Effector memory CD8-positive, alpha-beta T cell (primary cell): ENCODE data around the gene AIDA.
"Not testable (repeated sequence)": the region's sequence is repeated elsewhere in the genome, so short reads cannot be mapped to it uniquely, and the experiment has no call there.

Experiments used
- ATAC-seq: fragments of 150-1000 bp; cut with Tn5 transposase; replicated peaks from 2 replicates; pipeline ENCODE4 v1.10.0; 2021; ENCODE audit warnings: mild to moderate bottlenecking, moderate library complexity
- DNase-seq, 3 experiments: peaks; one replicate each; pipeline ENCODE4 v3.0.0; 2021
- H3K27ac Mint-ChIP-seq, 2 donors: one replicate each; pipeline ENCODE4 v1.8.0; 2022; ENCODE audit warnings: mild to moderate bottlenecking in 2 of 2, mixed read lengths in 2 of 2, moderate library complexity in 2 of 2
- H3K27me3 Mint-ChIP-seq, 2 donors: one replicate each; pipeline ENCODE4 v1.8.0; 2022; ENCODE audit warnings: mixed read lengths in 2 of 2
- H3K36me3 Mint-ChIP-seq: one replicate; pipeline ENCODE4 v1.8.0; 2022; ENCODE audit warnings: mild to moderate bottlenecking, moderate library complexity, mixed read lengths; ENCODE audit not compliant: insufficient read depth
- H3K4me1 Mint-ChIP-seq, 2 donors: one replicate each; pipeline ENCODE4 v1.8.0; 2022; ENCODE audit warnings: low read depth in 2 of 2, mixed read lengths in 2 of 2
- H3K4me3 Mint-ChIP-seq, 2 donors: one replicate each; pipeline ENCODE4 v1.8.0; 2022; ENCODE audit warnings: mild to moderate bottlenecking in 2 of 2, mixed read lengths in 2 of 2, moderate library complexity in 2 of 2
- H3K9me3 Mint-ChIP-seq, 2 donors: one replicate each; pipeline ENCODE4 v1.8.0; 2022; ENCODE audit warnings: mixed read lengths in 2 of 2

The AIDA gene

DNA sequence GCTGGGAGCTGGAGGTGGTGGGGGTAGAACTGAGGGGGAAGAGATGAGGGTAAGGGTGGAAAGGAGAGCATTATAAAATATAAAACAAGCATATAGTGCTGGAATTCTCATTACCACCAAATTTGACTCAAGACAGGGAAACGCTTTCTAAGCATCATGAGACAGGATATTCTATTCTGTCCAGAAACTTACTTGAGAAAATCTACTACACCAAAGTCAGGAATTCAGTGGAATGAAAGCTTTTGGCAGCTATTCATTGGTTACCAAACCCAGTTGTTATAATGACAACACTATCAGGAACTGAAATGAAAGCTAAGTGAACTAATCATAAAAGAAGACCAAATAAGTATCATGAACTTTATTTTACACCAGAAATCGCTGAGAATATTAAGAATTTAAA lies 14.5 kb downstream of the AIDA start:
- H3K9me3 Mint-ChIP-seq, result no peaks in the 10 kb centered on the region
- ATAC-seq (no peak), DNase-seq (no peak)
- H3K27me3 Mint-ChIP-seq, result no peaks in the 10 kb centered on the region
- peaks cover 52% of the 10 kb centered on the region for H3K36me3 Mint-ChIP-seq
- H3K4me1 Mint-ChIP-seq, result peaks cover 11 to 28% of the 10 kb centered on the region in 2 donors
- H3K4me3 Mint-ChIP-seq, result no peak overlapping the region
- H3K27ac Mint-ChIP-seq, result peak overlapping the region in 1 of 2 donors; percentile 26

GRCh38 chr1:222697203-222697602 lies 15.1 kb downstream of the AIDA start:
- ATAC-seq, result no peak
- H3K36me3 Mint-ChIP-seq, result peaks cover 46% of the 10 kb centered on the region
- no peak overlapping the region for H3K4me3 Mint-ChIP-seq
- H3K9me3 Mint-ChIP-seq, result no peaks in the 10 kb centered on the region
- no peak overlapping the region for H3K27ac Mint-ChIP-seq
- H3K27me3 Mint-ChIP-seq, result no peaks in the 10 kb centered on the region
- DNase-seq, result no peak
- H3K4me1 Mint-ChIP-seq, result peaks cover 11 to 28% of the 10 kb centered on the region in 2 donors

- H3K27ac Mint-ChIP-seq, result no peak overlapping the region
- ATAC-seq (no peak), DNase-seq (no peak)
- H3K27me3 Mint-ChIP-seq, result no peaks in the 10 kb centered on the region
- no peak overlapping the region for H3K4me3 Mint-ChIP-seq
- peaks cover 46% of the 10 kb centered on the region for H3K36me3 Mint-ChIP-seq
- peaks cover 11 to 28% of the 10 kb centered on the region in 2 donors for H3K4me1 Mint-ChIP-seq
- no peaks in the 10 kb centered on the region for H3K9me3 Mint-ChIP-seq
Measured at GRCh38 chr1:222696741-222697140, 15.6 kb downstream of the AIDA start.

DNA sequence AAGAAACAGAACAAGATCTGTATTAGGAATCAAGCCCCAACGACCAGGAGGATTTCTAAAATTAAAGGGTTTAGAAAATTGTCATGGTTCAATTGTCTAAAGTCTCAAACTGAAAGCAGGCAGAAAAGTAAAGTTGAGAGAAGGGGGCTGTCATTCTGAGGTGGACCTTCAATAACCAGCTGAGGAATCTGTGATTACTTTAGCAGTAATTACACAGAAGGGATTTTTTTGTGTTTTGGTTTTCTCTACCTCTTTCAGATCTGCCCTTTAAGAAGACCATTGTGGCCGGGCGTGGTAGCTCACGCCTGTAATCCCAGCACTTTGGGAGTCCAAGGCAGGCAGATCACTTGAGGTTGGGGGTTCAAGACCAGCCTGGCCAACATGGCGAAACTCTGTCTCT lies 17.4 kb downstream of the AIDA start:
- Mint-ChIP-seq H3K9me3 (no peaks in the 10 kb centered on the region), H3K27ac (peak overlapping the region in 1 of 2 donors; percentile 23), H3K4me1 (peaks cover 11 to 33% of the 10 kb centered on the region in 2 donors), H3K4me3 (no peak overlapping the region), H3K27me3 (no peaks in the 10 kb centered on the region), H3K36me3 (peaks cover 33% of the 10 kb centered on the region)
- ATAC-seq (no peak), DNase-seq (no peak)

GRCh38 chr1:222691016-222691415 lies 21.3 kb downstream of the AIDA start:
- H3K9me3 Mint-ChIP-seq, result no peaks in the 10 kb centered on the region
- H3K36me3 Mint-ChIP-seq, result peaks cover 22% of the 10 kb centered on the region
- peak overlapping the region; percentile 5 to 18 for H3K27ac Mint-ChIP-seq
- no peak for DNase-seq
- H3K27me3 Mint-ChIP-seq, result no peaks in the 10 kb centered on the region
- peaks cover 9 to 32% of the 10 kb centered on the region in 2 donors for H3K4me1 Mint-ChIP-seq
- no peak for ATAC-seq
- H3K4me3 Mint-ChIP-seq, result no peak overlapping the region

DNA sequence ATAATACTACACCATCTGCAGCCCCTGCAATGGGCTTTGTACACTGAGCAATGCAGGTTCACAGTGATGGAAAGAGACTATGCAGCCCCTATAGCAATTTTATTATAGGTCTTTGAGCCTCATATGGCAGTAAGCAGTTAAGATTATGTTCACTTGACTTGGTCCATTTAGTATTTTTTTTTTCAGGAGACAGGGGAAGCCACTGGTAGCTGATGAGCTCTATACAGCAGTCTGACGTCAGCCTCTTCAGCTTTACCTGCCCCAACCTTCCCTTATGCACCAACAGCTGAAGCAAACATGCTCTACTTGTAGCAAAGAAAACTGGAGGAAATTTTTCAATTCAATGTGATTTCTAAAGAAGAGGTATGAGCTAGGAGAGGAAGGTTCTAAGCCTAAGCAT lies 32.2 kb downstream of the AIDA start:
- Mint-ChIP-seq H3K9me3 (no peaks in the 10 kb centered on the region), H3K4me3 (no peak overlapping the region), H3K36me3 (peaks cover 29% of the 10 kb centered on the region), H3K4me1 (peaks cover 0 to 4% of the 10 kb centered on the region in 2 donors), H3K27me3 (no peaks in the 10 kb centered on the region), H3K27ac (no peak overlapping the region)
- no peak for ATAC-seq
- no peak for DNase-seq

DNA sequence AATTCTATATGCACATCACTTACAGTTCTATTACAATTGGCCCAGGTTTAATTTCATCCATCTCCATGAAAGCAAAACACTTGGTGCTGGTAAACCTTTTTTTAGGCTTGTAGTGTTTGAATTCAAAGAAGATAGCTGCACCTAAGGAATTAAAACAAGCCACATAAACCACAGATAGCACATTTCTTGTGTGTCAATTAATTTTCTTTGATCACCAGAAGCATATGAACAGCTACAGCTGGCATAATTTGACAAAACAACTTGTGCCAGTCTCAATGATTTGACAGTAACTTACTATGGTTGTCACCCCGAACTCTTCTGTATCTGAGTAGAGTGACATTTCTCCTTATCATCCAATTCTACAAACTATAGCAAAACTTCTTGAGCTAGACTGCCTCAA lies 42.2 kb downstream of the AIDA start:
- peak overlapping the region in 1 of 2 donors; percentile 72 for H3K27ac Mint-ChIP-seq

GRCh38 chr1:222669107-222669506 lies 43.2 kb downstream of the AIDA start:
- not testable (repeated sequence) for H3K27me3 Mint-ChIP-seq, H3K4me3 Mint-ChIP-seq, DNase-seq, H3K27ac Mint-ChIP-seq, H3K9me3 Mint-ChIP-seq, ATAC-seq
- H3K4me1 Mint-ChIP-seq, result peaks cover 2 to 15% of the 10 kb centered on the region in 2 donors
- H3K36me3 Mint-ChIP-seq, result peaks cover 74% of the 10 kb centered on the region

More for the DNA sequence above, 42.2 kb downstream of the AIDA start:
- H3K9me3 Mint-ChIP-seq, result no peaks in the 10 kb centered on the region
- no peak overlapping the region for H3K4me3 Mint-ChIP-seq
- no peaks in the 10 kb centered on the region for H3K27me3 Mint-ChIP-seq
- no peak for ATAC-seq
- peaks cover 2 to 15% of the 10 kb centered on the region in 2 donors for H3K4me1 Mint-ChIP-seq
- no peak for DNase-seq
- H3K36me3 Mint-ChIP-seq, result peaks cover 74% of the 10 kb centered on the region

DNA sequence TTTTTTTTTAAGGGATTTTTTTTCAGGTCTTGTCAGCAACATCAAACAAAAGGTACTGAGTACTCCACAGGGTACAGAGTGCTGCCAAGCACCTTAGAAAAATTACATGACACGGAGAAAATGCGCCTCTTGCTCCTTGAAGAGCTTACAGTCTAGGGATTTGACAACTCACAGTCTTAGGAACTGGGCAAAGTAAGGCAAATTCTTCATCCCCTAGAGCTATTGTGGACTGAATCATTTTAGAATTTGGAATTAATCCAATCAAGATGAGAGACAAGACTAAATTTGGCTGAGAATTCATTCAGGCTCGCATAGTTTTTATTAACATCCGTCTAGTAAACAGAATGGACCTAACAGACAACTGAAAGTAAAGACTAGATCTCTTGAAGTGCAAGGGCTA lies 44.1 kb downstream of the AIDA start:
- not testable (repeated sequence) for H3K9me3 Mint-ChIP-seq, H3K4me3 Mint-ChIP-seq, ATAC-seq, DNase-seq, H3K27me3 Mint-ChIP-seq, H3K27ac Mint-ChIP-seq
- H3K4me1 Mint-ChIP-seq, result peaks cover 2 to 15% of the 10 kb centered on the region in 2 donors
- peaks cover 66% of the 10 kb centered on the region for H3K36me3 Mint-ChIP-seq

GRCh38 chr1:222665964-222666363 lies 46.3 kb downstream of the AIDA start:
- no peak for ATAC-seq
- H3K36me3 Mint-ChIP-seq, result peaks cover 66% of the 10 kb centered on the region
- H3K27me3 Mint-ChIP-seq, result no peaks in the 10 kb centered on the region
- H3K9me3 Mint-ChIP-seq, result no peaks in the 10 kb centered on the region
- no peak for DNase-seq
- H3K27ac Mint-ChIP-seq, result peak overlapping the region; percentile 32 to 38
- no peak overlapping the region for H3K4me3 Mint-ChIP-seq
- H3K4me1 Mint-ChIP-seq, result peaks cover 2 to 9% of the 10 kb centered on the region in 2 donors

DNA sequence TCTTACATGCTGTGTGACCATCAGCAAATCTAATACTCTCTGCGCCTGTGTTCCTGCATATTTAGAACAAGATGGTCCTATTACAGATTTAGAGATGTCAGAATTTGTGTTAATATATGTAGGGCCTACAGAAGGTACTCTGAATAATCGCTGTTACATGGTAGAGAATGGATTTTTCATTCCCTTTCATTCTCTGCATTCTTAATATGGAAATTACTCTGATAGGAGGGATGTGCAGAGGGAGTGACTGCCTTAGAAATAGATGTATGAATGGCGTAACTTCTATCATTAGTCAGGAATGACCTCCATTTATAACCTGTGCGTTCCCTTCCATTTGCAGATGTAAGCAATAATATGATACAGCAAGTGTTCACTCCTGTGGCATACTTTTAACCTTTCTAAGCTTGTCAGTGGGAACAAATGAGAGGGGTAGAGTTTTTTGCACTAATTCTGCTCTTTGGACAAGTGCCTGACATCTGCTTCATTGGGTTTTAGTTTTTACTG lies 48.8 kb downstream of the AIDA start:
- H3K4me1 Mint-ChIP-seq, result peaks cover 2% of the 10 kb centered on the region in 2 donors
- H3K36me3 Mint-ChIP-seq, result peaks cover 78% of the 10 kb centered on the region
- no peak for DNase-seq
- no peaks in the 10 kb centered on the region for H3K9me3 Mint-ChIP-seq
- H3K27me3 Mint-ChIP-seq, result no peaks in the 10 kb centered on the region
- H3K4me3 Mint-ChIP-seq, result no peak overlapping the region
- ATAC-seq, result no peak
- no peak overlapping the region for H3K27ac Mint-ChIP-seq

- Mint-ChIP-seq H3K4me1 (peaks cover 16 to 38% of the 10 kb centered on the region in 2 donors), H3K27ac (peak overlapping the region; percentile 97 to 99), H3K4me3 (no peak overlapping the region), H3K9me3 (no peaks in the 10 kb centered on the region), H3K36me3 (peaks cover 96% of the 10 kb centered on the region), H3K27me3 (no peaks in the 10 kb centered on the region)
- ATAC-seq (no peak), DNase-seq (no peak)
Measured at GRCh38 chr1:222657899-222658298, 54.4 kb downstream of the AIDA start.

GRCh38 chr1:222656391-222657155 lies 55.7 kb downstream of the AIDA start:
- H3K27me3 Mint-ChIP-seq, result no peaks in the 10 kb centered on the region
- no peaks in the 10 kb centered on the region for H3K9me3 Mint-ChIP-seq
- DNase-seq (no peak), ATAC-seq (no peak)
- H3K27ac Mint-ChIP-seq, result peak overlapping the region; percentile 97 to 99
- peaks cover 96% of the 10 kb centered on the region for H3K36me3 Mint-ChIP-seq
- H3K4me1 Mint-ChIP-seq, result peaks cover 17 to 40% of the 10 kb centered on the region in 2 donors
- no peak overlapping the region for H3K4me3 Mint-ChIP-seq

DNA sequence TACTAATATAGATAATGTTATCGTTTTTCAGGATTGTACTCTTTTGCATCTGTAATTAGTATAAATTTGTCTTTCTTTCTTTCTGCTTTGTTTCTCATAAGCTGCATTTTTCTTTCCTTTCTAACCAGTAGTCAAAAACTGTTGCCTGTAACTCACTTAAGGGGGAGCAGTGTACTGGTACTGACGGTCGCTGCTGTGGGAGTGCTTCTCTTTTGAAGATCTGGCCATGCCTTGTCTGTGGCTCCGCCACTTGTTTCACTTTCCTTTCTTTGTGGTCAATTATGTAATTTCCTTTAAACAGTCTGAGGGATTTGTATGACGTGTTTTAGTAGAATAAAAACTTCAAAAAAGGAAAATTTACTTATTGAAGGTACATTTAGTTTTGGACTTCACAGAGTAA lies 57.4 kb downstream of the AIDA start:
- H3K36me3 Mint-ChIP-seq, result peaks cover 96% of the 10 kb centered on the region
- DNase-seq (peak; percentile 66 to 68 (median 66)), ATAC-seq (peak; percentile 99)
- H3K4me1 Mint-ChIP-seq, result peaks cover 17 to 40% of the 10 kb centered on the region in 2 donors
- H3K27ac Mint-ChIP-seq, result peak overlapping the region; percentile 97 to 99
- H3K9me3 Mint-ChIP-seq, result no peaks in the 10 kb centered on the region
- H3K27me3 Mint-ChIP-seq, result no peaks in the 10 kb centered on the region
- H3K4me3 Mint-ChIP-seq, result peak overlapping the region; percentile 34 to 58
